ENCODE measurements around the gene ALG3. TPM values are rescaled to one million over a fixed set of nuclear protein-coding genes. Genes with fewer than 3 reads are reported as not detected.

The ALG3 gene
- total RNA-seq, 4 donors from 2014 or later, result 49.2 to 87.3 (median 66.8) TPM

GRCh38 chr3:184259878-184260723 lies 11.3 kb upstream of the ALG3 start:
- peak; percentile 33 to 48 for DNase-seq

DNA sequence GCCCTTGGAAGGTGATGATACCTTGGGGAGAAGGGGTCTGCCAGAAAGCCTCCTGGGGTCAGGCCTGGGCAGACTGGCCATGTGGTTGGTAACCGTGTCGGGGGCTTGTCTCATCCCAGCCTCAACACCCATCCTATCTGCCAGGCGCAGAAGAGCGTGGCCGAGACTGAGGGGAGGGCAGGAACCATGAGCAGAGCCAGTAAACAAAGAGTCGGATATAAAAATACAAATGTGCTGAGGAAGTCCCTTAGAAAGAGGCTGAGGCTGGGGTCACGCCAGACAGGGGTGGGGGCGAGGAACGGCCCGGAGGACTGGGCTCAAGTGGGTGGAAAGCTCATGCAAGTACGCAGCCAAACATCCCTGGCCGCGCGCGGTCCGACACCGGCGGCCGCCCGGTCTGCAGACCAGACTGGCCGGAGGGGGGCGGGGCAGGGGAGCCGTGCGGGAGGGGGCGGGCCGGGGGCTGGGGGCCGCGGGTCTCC lies 10.7 kb upstream of the ALG3 start:
- peaks cover 23 to 30% of the 10 kb centered on the region in 2 donors for H3K4me1 ChIP-seq
- H3K36me3 ChIP-seq, result peaks cover 0 to 3% of the 10 kb centered on the region in 2 donors
- intact Hi-C loops (cut with DNase I), result no loop called here
- H3K27me3 ChIP-seq, result peaks cover 28% of the 10 kb centered on the region
- no peaks in the 10 kb centered on the region for H3K9me3 ChIP-seq
- no peak overlapping the region for H3K4me3 ChIP-seq (replicated peaks in 1 of 3)
- no peak overlapping the region for H3K27ac ChIP-seq
- WGBS, 2 donors, result 24 to 27% methylated on average over 15 to 16 of the region's 28 CpGs
- no peak for DNase-seq
- TF ChIP-seq, protein P1, sequence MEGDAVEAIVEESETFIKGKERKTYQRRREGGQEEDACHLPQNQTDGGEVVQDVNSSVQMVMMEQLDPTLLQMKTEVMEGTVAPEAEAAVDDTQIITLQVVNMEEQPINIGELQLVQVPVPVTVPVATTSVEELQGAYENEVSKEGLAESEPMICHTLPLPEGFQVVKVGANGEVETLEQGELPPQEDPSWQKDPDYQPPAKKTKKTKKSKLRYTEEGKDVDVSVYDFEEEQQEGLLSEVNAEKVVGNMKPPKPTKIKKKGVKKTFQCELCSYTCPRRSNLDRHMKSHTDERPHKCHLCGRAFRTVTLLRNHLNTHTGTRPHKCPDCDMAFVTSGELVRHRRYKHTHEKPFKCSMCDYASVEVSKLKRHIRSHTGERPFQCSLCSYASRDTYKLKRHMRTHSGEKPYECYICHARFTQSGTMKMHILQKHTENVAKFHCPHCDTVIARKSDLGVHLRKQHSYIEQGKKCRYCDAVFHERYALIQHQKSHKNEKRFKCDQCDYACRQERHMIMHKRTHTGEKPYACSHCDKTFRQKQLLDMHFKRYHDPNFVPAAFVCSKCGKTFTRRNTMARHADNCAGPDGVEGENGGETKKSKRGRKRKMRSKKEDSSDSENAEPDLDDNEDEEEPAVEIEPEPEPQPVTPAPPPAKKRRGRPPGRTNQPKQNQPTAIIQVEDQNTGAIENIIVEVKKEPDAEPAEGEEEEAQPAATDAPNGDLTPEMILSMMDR (IDR thresholded peaks at IDR 0.05), result no peak
- no peak for TF ChIP-seq POLR2A (IDR thresholded peaks at IDR 0.05)

More at GRCh38 chr3:184259878-184260723, 11.3 kb upstream of the ALG3 start:
- H3K9me3 ChIP-seq, result no peaks in the 10 kb centered on the region
- H3K27me3 ChIP-seq, result peaks cover 28% of the 10 kb centered on the region
- WGBS, 2 donors, result 3 to 5% methylated on average over 15 to 39 of the region's 91 CpGs
- intact Hi-C loops (cut with DNase I), result no loop called here
- peaks cover 23 to 30% of the 10 kb centered on the region in 2 donors for H3K4me1 ChIP-seq
- peaks cover 0 to 3% of the 10 kb centered on the region in 2 donors for H3K36me3 ChIP-seq
- H3K4me3 ChIP-seq (replicated peaks in 1 of 3), result peak overlapping the region in 1 of 3 donors; percentile 26
- TF ChIP-seq POLR2A (IDR thresholded peaks at IDR 0.05), result no peak
- TF ChIP-seq, protein P1 (IDR thresholded peaks at IDR 0.05), result no peak
- no peak overlapping the region for H3K27ac ChIP-seq

- H3K4me1 ChIP-seq, result peaks cover 23 to 32% of the 10 kb centered on the region in 2 donors
- H3K27ac ChIP-seq, result no peak overlapping the region
- H3K4me3 ChIP-seq (replicated peaks in 1 of 3), result no peak overlapping the region
- no peak for DNase-seq
- peaks cover 0 to 3% of the 10 kb centered on the region in 2 donors for H3K36me3 ChIP-seq
- WGBS, 2 donors, result 85 to 88% methylated on average over 5 of the region's 5 CpGs
- no peaks in the 10 kb centered on the region for H3K9me3 ChIP-seq
- intact Hi-C loops (cut with DNase I), result no loop called here
- TF ChIP-seq, protein P1 (IDR thresholded peaks at IDR 0.05), result no peak
- TF ChIP-seq POLR2A (IDR thresholded peaks at IDR 0.05), result no peak
- peaks cover 28% of the 10 kb centered on the region for H3K27me3 ChIP-seq
Observed at GRCh38 chr3:184258926-184259325, 10.2 kb upstream of the ALG3 start.

GRCh38 chr3:184257083-184257915 lies 8.5 kb upstream of the ALG3 start:
- WGBS, 2 donors, result 92 to 94% methylated on average over 22 to 23 of the region's 23 CpGs
- intact Hi-C loops (cut with DNase I), result no loop called here
- peaks cover 28 to 40% of the 10 kb centered on the region in 2 donors for H3K4me1 ChIP-seq

More at GRCh38 chr3:184257083-184257915, 8.5 kb upstream of the ALG3 start:
- Histone ChIP-seq H3K36me3 (peaks cover 0 to 3% of the 10 kb centered on the region in 2 donors), H3K27ac (no peak overlapping the region), H3K4me3 (replicated peaks in 1 of 3) (no peak overlapping the region), H3K9me3 (no peaks in the 10 kb centered on the region), H3K27me3 (peaks cover 19% of the 10 kb centered on the region)
- TF ChIP-seq, protein P1 (IDR thresholded peaks at IDR 0.05), result no peak
- no peak for TF ChIP-seq POLR2A (IDR thresholded peaks at IDR 0.05)
- DNase-seq, result no peak

Measured in thyroid gland (tissue), 4 donors.